Measurements from ENCODE around the gene CLASP2. TPM values are rescaled to one million over a fixed set of nuclear protein-coding genes. Genes with fewer than 3 reads are reported as not detected.

CLASP2 gene
- total and polyA plus RNA-seq, 2 of the 4 experiments (the other 2 are of a cell fraction): 11.9 to 49.1 TPM

DNA sequence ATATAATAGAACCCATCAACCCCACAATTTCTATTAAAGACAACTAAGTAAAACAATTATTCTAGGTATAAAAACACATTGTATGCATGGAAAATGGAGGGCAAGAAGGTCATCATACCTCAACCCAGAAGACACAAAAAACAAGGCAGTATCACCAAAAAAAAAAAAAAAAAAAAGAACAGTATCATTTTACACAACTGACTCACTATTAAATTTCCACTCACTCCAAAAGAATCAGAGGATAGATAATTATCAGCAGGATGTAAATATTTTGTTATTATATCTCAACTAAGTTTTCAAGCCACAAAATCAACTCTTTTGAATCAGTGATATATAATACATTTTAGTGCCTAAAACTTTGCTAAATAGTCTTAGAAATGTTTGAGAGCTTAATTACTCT is 55.0 kb downstream of the CLASP2 start:
- no peak overlapping the region for H3K4me2 ChIP-seq (ENCODE audit: low read depth, low read length)
- H3K56ac ChIP-seq (ENCODE audit: extremely low read depth, insufficient read depth, low read length): no peak overlapping the region
- no peak overlapping the region for H2BK15ac ChIP-seq (ENCODE audit: low read depth, low read length)
- H3K9ac ChIP-seq (ENCODE audit: low read depth, low read length): no peak overlapping the region
- no peak overlapping the region for H2BK120ac ChIP-seq (ENCODE audit: low read depth, low read length)
- H3K23ac ChIP-seq (ENCODE audit: low read depth, low read length): no peak overlapping the region
- no TSS peak for BruUV-seq (replicated peaks)
- no peak overlapping the region for H2AFZ ChIP-seq (replicated peaks; ENCODE audit: low read length, poor library complexity)
- dilution Hi-C loops (cut with HindIII; ENCODE audit: low sequenced_read_pairs, unreplicated experiment): no loop called here
- no peaks in the 10 kb centered on the region for H3K9me3 ChIP-seq (ENCODE audit: control insufficient read depth, insufficient read depth, low read length)
- H2AK5ac ChIP-seq (ENCODE audit: low read depth, low read length): no peak overlapping the region
- no peaks in the 10 kb centered on the region for H3K36me3 ChIP-seq (ENCODE audit: control insufficient read depth, insufficient read depth, low read length)
- ChIA-PET POLR2A (ENCODE audit: unreplicated experiment) (no interaction called here), CTCF (interaction anchor here (0.6 kb wide), 1 partner anchor 155 kb away, joined by 3 read pairs; no protein-coding TSS in a partner anchor)
- no peaks in the 10 kb centered on the region for H3K27me3 ChIP-seq (ENCODE audit: control insufficient read depth, insufficient read depth, low read length)
- no peak for DNase-seq
- H2BK20ac ChIP-seq (ENCODE audit: low read depth, low read length): no peak overlapping the region
- H4K20me1 ChIP-seq (ENCODE audit: insufficient read depth, low read length): no peaks in the 10 kb centered on the region
- peaks cover 6% of the 10 kb centered on the region for H3K4me1 ChIP-seq (ENCODE audit: control insufficient read depth, insufficient read depth, low read length)
- no peak overlapping the region for H3K14ac ChIP-seq (replicated peaks; ENCODE audit: low read depth, low read length)
- no peak overlapping the region for H2BK5ac ChIP-seq (ENCODE audit: low read depth, low read length, poor library complexity, severe bottlenecking)
- in situ Hi-C loops (cut with MboI; ENCODE audit: low sequenced_read_pairs): no loop called here
- intact Hi-C loops (cut with micrococcal nuclease): no loop called here
- no peaks in the 10 kb centered on the region for H3K9me1 ChIP-seq (ENCODE audit: insufficient read depth, low read length)
- H4K5ac ChIP-seq (ENCODE audit: low read depth, low read length): no peak overlapping the region
- no peak overlapping the region for H4K8ac ChIP-seq (ENCODE audit: low read depth in 2 of 2, low read length in 2 of 2)
- no peak overlapping the region for H3K18ac ChIP-seq (ENCODE audit: low read depth, low read length)
- H3K79me1 ChIP-seq (ENCODE audit: low read depth in 1 of 2, low read length in 2 of 2): peaks cover 5 to 20% of the 10 kb centered on the region in 2 experiments; a peak in 3 of 4 replicates
- no peak for ATAC-seq (ENCODE audit: low read depth)
- TF ChIP-seq NFE2L2 (IDR thresholded peaks at IDR 0.05; ENCODE audit: low read depth, low read length) (no peak), FOS (IDR thresholded peaks at IDR 0.05; ENCODE audit: low read depth, low read length) (no peak), SMC3 (IDR thresholded peaks at IDR 0.05; ENCODE audit: low read depth, low read length) (no peak), CHD1 (IDR thresholded peaks at IDR 0.05; ENCODE audit: low read depth, low read length) (no peak), POLR2A (IDR thresholded peaks at IDR 0.05; ENCODE audit: low read depth, low read length) (no peak), MAZ (IDR thresholded peaks at IDR 0.05; ENCODE audit: borderline replicate concordance, low read depth, low read length) (no peak), MXI1 (IDR thresholded peaks at IDR 0.05; ENCODE audit: borderline replicate concordance, low read depth, low read length) (no peak), CEBPB (IDR thresholded peaks at IDR 0.05; ENCODE audit: low read depth, low read length) (no peak), RFX5 (IDR thresholded peaks at IDR 0.05; ENCODE audit: low read depth, low read length) (no peak), RAD21 (IDR thresholded peaks at IDR 0.05; ENCODE audit: low read length) (no peak), MAFK (IDR thresholded peaks at IDR 0.05; ENCODE audit: low read depth, low read length) (no peak), BHLHE40 (IDR thresholded peaks at IDR 0.05; ENCODE audit: low read depth, low read length) (no peak), RCOR1 (IDR thresholded peaks at IDR 0.05; ENCODE audit: insufficient replicate concordance, low read length) (no peak)
- TF ChIP-seq, protein P1, sequence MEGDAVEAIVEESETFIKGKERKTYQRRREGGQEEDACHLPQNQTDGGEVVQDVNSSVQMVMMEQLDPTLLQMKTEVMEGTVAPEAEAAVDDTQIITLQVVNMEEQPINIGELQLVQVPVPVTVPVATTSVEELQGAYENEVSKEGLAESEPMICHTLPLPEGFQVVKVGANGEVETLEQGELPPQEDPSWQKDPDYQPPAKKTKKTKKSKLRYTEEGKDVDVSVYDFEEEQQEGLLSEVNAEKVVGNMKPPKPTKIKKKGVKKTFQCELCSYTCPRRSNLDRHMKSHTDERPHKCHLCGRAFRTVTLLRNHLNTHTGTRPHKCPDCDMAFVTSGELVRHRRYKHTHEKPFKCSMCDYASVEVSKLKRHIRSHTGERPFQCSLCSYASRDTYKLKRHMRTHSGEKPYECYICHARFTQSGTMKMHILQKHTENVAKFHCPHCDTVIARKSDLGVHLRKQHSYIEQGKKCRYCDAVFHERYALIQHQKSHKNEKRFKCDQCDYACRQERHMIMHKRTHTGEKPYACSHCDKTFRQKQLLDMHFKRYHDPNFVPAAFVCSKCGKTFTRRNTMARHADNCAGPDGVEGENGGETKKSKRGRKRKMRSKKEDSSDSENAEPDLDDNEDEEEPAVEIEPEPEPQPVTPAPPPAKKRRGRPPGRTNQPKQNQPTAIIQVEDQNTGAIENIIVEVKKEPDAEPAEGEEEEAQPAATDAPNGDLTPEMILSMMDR (conservative IDR thresholded peaks at IDR 0.05; ENCODE audit: low read depth, low read length): no peak
- TF ChIP-seq, protein P2, sequence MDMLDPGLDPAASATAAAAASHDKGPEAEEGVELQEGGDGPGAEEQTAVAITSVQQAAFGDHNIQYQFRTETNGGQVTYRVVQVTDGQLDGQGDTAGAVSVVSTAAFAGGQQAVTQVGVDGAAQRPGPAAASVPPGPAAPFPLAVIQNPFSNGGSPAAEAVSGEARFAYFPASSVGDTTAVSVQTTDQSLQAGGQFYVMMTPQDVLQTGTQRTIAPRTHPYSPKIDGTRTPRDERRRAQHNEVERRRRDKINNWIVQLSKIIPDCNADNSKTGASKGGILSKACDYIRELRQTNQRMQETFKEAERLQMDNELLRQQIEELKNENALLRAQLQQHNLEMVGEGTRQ (IDR thresholded peaks at IDR 0.05; ENCODE audit: low read depth, low read length): no peak
- TF ChIP-seq, protein P3, sequence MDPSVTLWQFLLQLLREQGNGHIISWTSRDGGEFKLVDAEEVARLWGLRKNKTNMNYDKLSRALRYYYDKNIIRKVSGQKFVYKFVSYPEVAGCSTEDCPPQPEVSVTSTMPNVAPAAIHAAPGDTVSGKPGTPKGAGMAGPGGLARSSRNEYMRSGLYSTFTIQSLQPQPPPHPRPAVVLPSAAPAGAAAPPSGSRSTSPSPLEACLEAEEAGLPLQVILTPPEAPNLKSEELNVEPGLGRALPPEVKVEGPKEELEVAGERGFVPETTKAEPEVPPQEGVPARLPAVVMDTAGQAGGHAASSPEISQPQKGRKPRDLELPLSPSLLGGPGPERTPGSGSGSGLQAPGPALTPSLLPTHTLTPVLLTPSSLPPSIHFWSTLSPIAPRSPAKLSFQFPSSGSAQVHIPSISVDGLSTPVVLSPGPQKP (IDR thresholded peaks at IDR 0.05; ENCODE audit: borderline replicate concordance, low read depth, low read length): no peak
- no peak overlapping the region for H3K4ac ChIP-seq (ENCODE audit: low read depth, low read length)
- H4K91ac ChIP-seq (ENCODE audit: insufficient read depth, low read depth, low read length): no peak overlapping the region
- no peak overlapping the region for H3K27ac ChIP-seq (ENCODE audit: insufficient read depth, low read length)
- H2AK9ac ChIP-seq (replicated peaks; ENCODE audit: low read depth, low read length, poor library complexity): no peak overlapping the region
- H3K4me3 ChIP-seq (ENCODE audit: insufficient read depth, low read depth, low read length): no peak overlapping the region

Measured in IMR-90 (cell line).